ENCODE results near the gene CLCN4.

CLCN4 gene

DNA sequence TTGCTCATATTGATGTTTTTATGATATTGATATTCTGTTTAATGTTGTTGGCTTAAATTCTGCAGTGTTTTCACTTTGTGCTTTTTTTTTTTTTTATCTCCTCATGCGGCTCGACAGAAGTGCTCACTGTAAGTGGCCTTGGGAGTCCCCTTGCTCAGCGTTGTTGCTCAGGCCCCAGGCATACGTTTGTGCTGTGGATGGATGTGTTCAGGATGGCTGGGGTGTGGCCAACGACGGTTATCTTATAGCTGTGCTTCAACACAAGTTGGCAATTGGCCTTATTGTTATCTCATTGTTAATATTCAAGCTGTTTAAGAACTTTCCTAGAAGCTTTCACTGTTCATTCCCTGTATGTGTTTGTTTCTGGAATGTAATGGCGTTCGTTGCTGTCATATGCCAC is 36.4 kb upstream of the CLCN4 start:
- TF ChIP-seq REPIN1 (tag by site-specific recombination; IDR thresholded peaks at IDR 0.05; ENCODE audit: low read depth) (no peak), IKZF3 (tag by site-specific recombination; IDR thresholded peaks at IDR 0.05) (no peak), ZNF121 (tag by site-specific recombination; IDR thresholded peaks at IDR 0.05) (no peak), ZNF248 (tag by site-specific recombination; IDR thresholded peaks at IDR 0.05) (no peak), ZNF341 (tag by site-specific recombination; IDR thresholded peaks at IDR 0.05; ENCODE audit: low read depth) (no peak), ZNF354C (tag by site-specific recombination; IDR thresholded peaks at IDR 0.05; ENCODE audit: borderline replicate concordance, low read depth) (no peak), ZBTB48 (tag by site-specific recombination; IDR thresholded peaks at IDR 0.05) (no peak), ZNF133 (tag by site-specific recombination; IDR thresholded peaks at IDR 0.05) (no peak), ZBTB8A (tag by site-specific recombination; IDR thresholded peaks at IDR 0.05) (no peak), ZNF302 (tag by site-specific recombination; IDR thresholded peaks at IDR 0.05; ENCODE audit: low read depth) (no peak), ZNF530 (tag by site-specific recombination; IDR thresholded peaks at IDR 0.05; ENCODE audit: low read depth) (no peak), ZBTB10 (tag by site-specific recombination; IDR thresholded peaks at IDR 0.05) (no peak), KLF17 (tag by site-specific recombination; IDR thresholded peaks at IDR 0.05) (no peak), ZXDB (tag by site-specific recombination; IDR thresholded peaks at IDR 0.05) (no peak), ZNF274 (IDR thresholded peaks at IDR 0.05; ENCODE audit: low read length) (no peak), ZNF274 (tag by site-specific recombination; IDR thresholded peaks at IDR 0.05; ENCODE audit: borderline replicate concordance) (no peak), ZNF571 (tag by site-specific recombination; IDR thresholded peaks at IDR 0.05) (no peak)
- TF ChIP-seq, protein P1, sequence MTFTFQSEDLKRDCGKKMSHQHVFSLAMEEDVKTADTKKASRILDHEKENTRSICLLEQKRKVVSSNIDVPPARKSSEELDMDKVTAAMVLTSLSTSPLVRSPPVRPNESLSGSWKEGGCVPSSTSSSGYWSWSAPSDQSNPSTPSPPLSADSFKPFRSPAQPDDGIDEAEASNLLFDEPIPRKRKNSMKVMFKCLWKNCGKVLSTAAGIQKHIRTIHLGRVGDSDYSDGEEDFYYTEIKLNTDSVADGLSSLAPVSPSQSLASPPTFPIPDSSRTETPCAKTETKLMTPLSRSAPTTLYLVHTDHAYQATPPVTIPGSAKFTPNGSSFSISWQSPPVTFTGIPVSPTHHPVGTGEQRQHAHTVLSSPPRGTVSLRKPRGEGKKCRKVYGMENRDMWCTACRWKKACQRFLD (tag by site-specific recombination; IDR thresholded peaks at IDR 0.05): no peak
- TF ChIP-seq, protein P2, sequence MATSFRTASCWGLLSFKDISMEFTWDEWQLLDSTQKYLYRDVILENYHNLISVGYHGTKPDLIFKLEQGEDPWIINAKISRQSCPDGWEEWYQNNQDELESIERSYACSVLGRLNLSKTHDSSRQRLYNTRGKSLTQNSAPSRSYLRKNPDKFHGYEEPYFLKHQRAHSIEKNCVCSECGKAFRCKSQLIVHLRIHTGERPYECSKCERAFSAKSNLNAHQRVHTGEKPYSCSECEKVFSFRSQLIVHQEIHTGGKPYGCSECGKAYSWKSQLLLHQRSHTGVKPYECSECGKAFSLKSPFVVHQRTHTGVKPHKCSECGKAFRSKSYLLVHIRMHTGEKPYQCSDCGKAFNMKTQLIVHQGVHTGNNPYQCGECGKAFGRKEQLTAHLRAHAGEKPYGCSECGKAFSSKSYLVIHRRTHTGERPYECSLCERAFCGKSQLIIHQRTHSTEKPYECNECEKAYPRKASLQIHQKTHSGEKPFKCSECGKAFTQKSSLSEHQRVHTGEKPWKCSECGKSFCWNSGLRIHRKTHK (tag by site-specific recombination; IDR thresholded peaks at IDR 0.05): no peak
- ChIA-PET CTCF (interaction anchor here (0.6 to 7.2 kb wide), 41 partner anchors 8 to 1367 kb away, joined by 3 to 29 read pairs (median 5); no protein-coding TSS in a partner anchor), POLR2A (no interaction called here)
- H3K27ac ChIP-seq (ENCODE audit: extremely low read depth, low read depth, low read length): no peak overlapping the region
- no peak overlapping the region for H3K4me3 ChIP-seq (ENCODE audit: low read depth, low read length)
- peaks cover 0 to 44% of the 10 kb centered on the region in 2 experiments; a peak in 1 of 3 replicates for H3K36me3 ChIP-seq (ENCODE audit: control insufficient read depth in 2 of 2, insufficient read depth in 1 of 2, low read length in 2 of 2)
- H3K9me3 ChIP-seq (ENCODE audit: control insufficient read depth, insufficient read depth, low read depth, low read length): no peaks in the 10 kb centered on the region
- H3K4me1 ChIP-seq (ENCODE audit: control insufficient read depth, insufficient read depth, low read length): no peaks in the 10 kb centered on the region

DNA sequence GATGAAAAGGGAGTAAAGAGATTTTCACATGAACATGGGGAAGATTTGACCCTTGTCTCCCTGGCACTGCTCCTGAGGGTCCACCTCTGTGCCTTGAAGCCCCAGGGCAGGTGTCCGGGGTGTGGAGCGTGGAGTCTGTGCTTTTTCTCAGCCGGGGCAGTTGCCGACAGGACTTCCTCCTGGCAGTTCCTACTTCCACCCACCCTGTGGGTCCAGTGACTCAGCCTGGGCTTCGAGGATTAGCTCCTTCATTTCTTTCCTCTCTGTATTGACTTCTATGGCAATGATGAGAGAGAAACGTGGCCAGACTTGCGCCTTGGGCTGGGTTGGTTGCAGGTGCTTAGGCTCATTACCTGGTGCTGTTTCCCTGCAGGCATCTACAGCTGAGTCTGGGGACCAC is 35.9 kb upstream of the CLCN4 start:
- ChIA-PET CTCF (interaction anchor here (0.6 to 7.2 kb wide), 9 partner anchors 10 to 1276 kb away, joined by 3 to 29 read pairs (median 4); no protein-coding TSS in a partner anchor), POLR2A (no interaction called here)
- no peak overlapping the region for H3K27ac ChIP-seq (ENCODE audit: extremely low read depth, low read depth, low read length)
- H3K4me3 ChIP-seq (ENCODE audit: low read depth, low read length): no peak overlapping the region
- H3K4me1 ChIP-seq (ENCODE audit: control insufficient read depth, insufficient read depth, low read length): no peaks in the 10 kb centered on the region
- H3K36me3 ChIP-seq (ENCODE audit: control insufficient read depth in 2 of 2, insufficient read depth in 1 of 2, low read length in 2 of 2): peaks cover 0 to 44% of the 10 kb centered on the region in 2 experiments; a peak in 1 of 3 replicates
- H3K9me3 ChIP-seq (ENCODE audit: control insufficient read depth, insufficient read depth, low read depth, low read length): no peaks in the 10 kb centered on the region
- no peak for TF ChIP-seq ZNF747 (tag by site-specific recombination; IDR thresholded peaks at IDR 0.05)
- TF ChIP-seq, protein P3, sequence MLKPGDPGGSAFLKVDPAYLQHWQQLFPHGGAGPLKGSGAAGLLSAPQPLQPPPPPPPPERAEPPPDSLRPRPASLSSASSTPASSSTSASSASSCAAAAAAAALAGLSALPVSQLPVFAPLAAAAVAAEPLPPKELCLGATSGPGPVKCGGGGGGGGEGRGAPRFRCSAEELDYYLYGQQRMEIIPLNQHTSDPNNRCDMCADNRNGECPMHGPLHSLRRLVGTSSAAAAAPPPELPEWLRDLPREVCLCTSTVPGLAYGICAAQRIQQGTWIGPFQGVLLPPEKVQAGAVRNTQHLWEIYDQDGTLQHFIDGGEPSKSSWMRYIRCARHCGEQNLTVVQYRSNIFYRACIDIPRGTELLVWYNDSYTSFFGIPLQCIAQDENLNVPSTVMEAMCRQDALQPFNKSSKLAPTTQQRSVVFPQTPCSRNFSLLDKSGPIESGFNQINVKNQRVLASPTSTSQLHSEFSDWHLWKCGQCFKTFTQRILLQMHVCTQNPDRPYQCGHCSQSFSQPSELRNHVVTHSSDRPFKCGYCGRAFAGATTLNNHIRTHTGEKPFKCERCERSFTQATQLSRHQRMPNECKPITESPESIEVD (tag by site-specific recombination; IDR thresholded peaks at IDR 0.05): no peak
- TF ChIP-seq ZNF624 (tag by site-specific recombination; IDR thresholded peaks at IDR 0.05): no peak
- TF ChIP-seq ZNF366 (tag by site-specific recombination; conservative IDR thresholded peaks at IDR 0.05): no peak
- TF ChIP-seq ZNF16 (tag by site-specific recombination; IDR thresholded peaks at IDR 0.05; ENCODE audit: low read depth): no peak
- no peak for TF ChIP-seq YY1 (tag by site-specific recombination; IDR thresholded peaks at IDR 0.05)
- no peak for TF ChIP-seq ZNF670 (tag by site-specific recombination; IDR thresholded peaks at IDR 0.05; ENCODE audit: low read depth)

All from HEK293 (cell line).